ENCODE measurements around the gene OLFM4. TPM values are rescaled to one million over a fixed set of nuclear protein-coding genes. Genes with fewer than 3 reads are reported as not detected.

Gene OLFM4
- total RNA-seq, 2 donors from 2014 or later = 235 to 338 TPM

Other genes starting within 250 kb of the OLFM4 start
- gene PCDH8, start 180.2 kb upstream of the OLFM4 start, total RNA-seq = under 1 TPM in 1 of 2 donors, not detected in 1; 0.12 TPM